NCI-H2107 treated with DMSO at 0.1 percent for 48 hours (cell line): ENCODE measurements around the gene RPS27.
"Not testable (repeated sequence)": the region's sequence is repeated elsewhere in the genome, so short reads cannot be mapped to it uniquely, and the experiment has no call there.

Experiments
- DNase-seq: peaks from one replicate; lab custom pipeline; 2025; ENCODE audit not compliant: unreplicated experiment; lab: John Stamatoyannopoulos, UW

Gene RPS27

GRCh38 chr1:153985341-153985912 is 5.1 kb upstream of the RPS27 start:
- DNase-seq: no peak

GRCh38 chr1:153985941-153986761 is 4.4 kb upstream of the RPS27 start, which contains the start of gene RAB13:
Gene RAB13 (minus strand): TSS chr1:153986339. CDS start chr1:153986236, 103 bp downstream.
- DNase-seq: peak; percentile 54

- DNase-seq: no peak
Measured at GRCh38 chr1:153987621-153988020, 2.9 kb upstream of the RPS27 start.

GRCh38 chr1:153991151-153991630 is 629 bp downstream of the RPS27 start:
- DNase-seq: no peak

GRCh38 chr1:153991806-153992205 is 1.2 kb downstream of the RPS27 start:
- no peak for DNase-seq

GRCh38 chr1:153995202-153995601 is 4.6 kb downstream of the RPS27 start:
- DNase-seq: no peak

- no peak for DNase-seq
Measured at GRCh38 chr1:153995640-153996039, 5.1 kb downstream of the RPS27 start.

- not testable (repeated sequence) for DNase-seq
Measured at GRCh38 chr1:153996882-153997281, 6.3 kb downstream of the RPS27 start.

GRCh38 chr1:154000420-154000819 is 9.9 kb downstream of the RPS27 start:
- DNase-seq: no peak

GRCh38 chr1:154006136-154006535 is 15.6 kb downstream of the RPS27 start:
- DNase-seq: no peak

- DNase-seq: no peak
Measured at GRCh38 chr1:154012129-154012528, 21.6 kb downstream of the RPS27 start.

GRCh38 chr1:154012543-154012942 is 22.0 kb downstream of the RPS27 start:
- DNase-seq: not testable (repeated sequence)

- DNase-seq: no peak
Measured at GRCh38 chr1:154014154-154014907, 23.8 kb downstream of the RPS27 start.

- DNase-seq: no peak
Measured at GRCh38 chr1:154019269-154019668, 28.7 kb downstream of the RPS27 start.

- no peak for DNase-seq
Measured at GRCh38 chr1:154019940-154020339, 29.4 kb downstream of the RPS27 start.

- DNase-seq: not testable (repeated sequence)
Measured at GRCh38 chr1:154033697-154034096, 43.1 kb downstream of the RPS27 start.
